DOHH2 (cell line): ENCODE data around the gene FOXC2.

Source experiments
- CTCF ChIP-seq: fragments of 200-600 bp; sonication (generic); IDR thresholded peaks from one replicate; pipeline ENCODE4 v1.5.1; 2014; ENCODE audit warnings: antibody characterized with exemption, mild to moderate bottlenecking, low read depth, low read length; ENCODE audit not compliant: poor library complexity, severe bottlenecking
- EZH2phosphoT487 ChIP-seq: fragments of 200-600 bp; sonication (generic); IDR thresholded peaks from 2 replicates; pipeline ENCODE4 v1.6.1; 2017; ENCODE audit warnings: borderline replicate concordance, mild to moderate bottlenecking, antibody characterized with exemption, low read length, moderate library complexity, mixed read lengths

GRCh38 chr16:86533767-86534351 lies 32.8 kb upstream of the FOXC2 start:
- TF ChIP-seq CTCF (no peak), EZH2phosphoT487 (no peak)
